ENCODE results near the gene DMD. TPM values are rescaled to one million over a fixed set of nuclear protein-coding genes. Genes with fewer than 3 reads are reported as not detected.

The DMD gene
- polyA plus RNA-seq, 1 donor from 2014 or later = 21.6 TPM

- H3K4me3 ChIP-seq (ENCODE audit: low read length) = no peak overlapping the region
- no peak overlapping the region for H2AFZ ChIP-seq (ENCODE audit: low read depth, low read length)
- H3K9ac ChIP-seq (ENCODE audit: low read length) = no peak overlapping the region
- H3K27ac ChIP-seq (ENCODE audit: low read length) = no peak overlapping the region
- H3K27me3 ChIP-seq (ENCODE audit: insufficient read depth, low read depth, low read length) = no peaks in the 10 kb centered on the region
- no peaks in the 10 kb centered on the region for H3K9me2 ChIP-seq (ENCODE audit: insufficient read depth, low read length)
- peak; percentile 22 for TF ChIP-seq SMC3 (conservative IDR thresholded peaks at IDR 0.05; ENCODE audit: poor library complexity)
- no peak for TF ChIP-seq EZH2 (IDR thresholded peaks at IDR 0.05; ENCODE audit: borderline replicate concordance, insufficient read depth, low read length, poor library complexity, severe bottlenecking)
- peak; percentile 28 for TF ChIP-seq RAD21 (conservative IDR thresholded peaks at IDR 0.05)
- no peaks in the 10 kb centered on the region for H3K36me3 ChIP-seq (ENCODE audit: insufficient read depth, low read length)
- no peaks in the 10 kb centered on the region for H3K9me3 ChIP-seq (ENCODE audit: low read length)
- no peak overlapping the region for H3K4me2 ChIP-seq (ENCODE audit: low read length)
- no peaks in the 10 kb centered on the region for H4K20me1 ChIP-seq (ENCODE audit: insufficient read depth)
- H3K79me2 ChIP-seq (replicated peaks; ENCODE audit: insufficient read depth, low read length) = no peaks in the 10 kb centered on the region
- no peaks in the 10 kb centered on the region for H3F3A ChIP-seq (ENCODE audit: insufficient read depth, low read length, poor library complexity, severe bottlenecking)
Observed at GRCh38 chrX:31293409-31293808, 1917.9 kb downstream of the DMD start.

GRCh38 chrX:31291131-31291530, 1920.2 kb downstream of the DMD start:
- Histone ChIP-seq H3K79me2 (replicated peaks; ENCODE audit: insufficient read depth, low read length) (no peaks in the 10 kb centered on the region), H3K9me3 (ENCODE audit: low read length) (no peaks in the 10 kb centered on the region), H3K4me3 (ENCODE audit: low read length) (no peak overlapping the region), H3K27me3 (ENCODE audit: insufficient read depth, low read depth, low read length) (no peaks in the 10 kb centered on the region), H3K27ac (ENCODE audit: low read length) (no peak overlapping the region), H3K36me3 (ENCODE audit: insufficient read depth, low read length) (no peaks in the 10 kb centered on the region), H4K20me1 (ENCODE audit: insufficient read depth) (no peaks in the 10 kb centered on the region), H2AFZ (ENCODE audit: low read depth, low read length) (no peak overlapping the region), H3K9me2 (ENCODE audit: insufficient read depth, low read length) (no peaks in the 10 kb centered on the region), H3K9ac (ENCODE audit: low read length) (no peak overlapping the region), H3F3A (ENCODE audit: insufficient read depth, low read length, poor library complexity, severe bottlenecking) (no peaks in the 10 kb centered on the region), H3K4me2 (ENCODE audit: low read length) (no peak overlapping the region)
- no peak for TF ChIP-seq EZH2 (IDR thresholded peaks at IDR 0.05; ENCODE audit: borderline replicate concordance, insufficient read depth, low read length, poor library complexity, severe bottlenecking)
- no peak for TF ChIP-seq SMC3 (conservative IDR thresholded peaks at IDR 0.05; ENCODE audit: poor library complexity)
- no peak for TF ChIP-seq REST (IDR thresholded peaks at IDR 0.05; ENCODE audit: borderline replicate concordance)
- no peak for TF ChIP-seq RAD21 (conservative IDR thresholded peaks at IDR 0.05)
- no peak for TF ChIP-seq MXI1 (conservative IDR thresholded peaks at IDR 0.05; ENCODE audit: poor library complexity, severe bottlenecking)
- TF ChIP-seq CTCF (IDR thresholded peaks at IDR 0.05; ENCODE audit: poor library complexity, severe bottlenecking) = no peak
- no peak for TF ChIP-seq EP300 (conservative IDR thresholded peaks at IDR 0.05; ENCODE audit: poor library complexity, severe bottlenecking)
- TF ChIP-seq TAF1 (IDR thresholded peaks at IDR 0.05; ENCODE audit: low read depth) = no peak
- no peak for TF ChIP-seq POLR2AphosphoS5 (IDR thresholded peaks at IDR 0.05)

- no peak overlapping the region for H2AFZ ChIP-seq (ENCODE audit: low read depth, low read length)
- H3K36me3 ChIP-seq (ENCODE audit: insufficient read depth, low read length) = no peaks in the 10 kb centered on the region
- H3K4me2 ChIP-seq (ENCODE audit: low read length) = no peak overlapping the region
- H3K4me3 ChIP-seq (ENCODE audit: low read length) = no peak overlapping the region
- H3K9me3 ChIP-seq (ENCODE audit: low read length) = no peaks in the 10 kb centered on the region
- no peak for TF ChIP-seq POLR2AphosphoS5 (IDR thresholded peaks at IDR 0.05)
- TF ChIP-seq TAF1 (IDR thresholded peaks at IDR 0.05; ENCODE audit: low read depth) = no peak
- TF ChIP-seq CTCF (IDR thresholded peaks at IDR 0.05; ENCODE audit: poor library complexity, severe bottlenecking) = no peak
- no peak for TF ChIP-seq MXI1 (conservative IDR thresholded peaks at IDR 0.05; ENCODE audit: poor library complexity, severe bottlenecking)
- no peak for TF ChIP-seq SMC3 (conservative IDR thresholded peaks at IDR 0.05; ENCODE audit: poor library complexity)
- TF ChIP-seq EP300 (conservative IDR thresholded peaks at IDR 0.05; ENCODE audit: poor library complexity, severe bottlenecking) = no peak
- no peak for TF ChIP-seq EZH2 (IDR thresholded peaks at IDR 0.05; ENCODE audit: borderline replicate concordance, insufficient read depth, low read length, poor library complexity, severe bottlenecking)
- no peak for TF ChIP-seq RAD21 (conservative IDR thresholded peaks at IDR 0.05)
- no peak for TF ChIP-seq REST (IDR thresholded peaks at IDR 0.05; ENCODE audit: borderline replicate concordance)
- H3K9me2 ChIP-seq (ENCODE audit: insufficient read depth, low read length) = no peaks in the 10 kb centered on the region
- no peaks in the 10 kb centered on the region for H3K79me2 ChIP-seq (replicated peaks; ENCODE audit: insufficient read depth, low read length)
- H3K27ac ChIP-seq (ENCODE audit: low read length) = no peak overlapping the region
- H3F3A ChIP-seq (ENCODE audit: insufficient read depth, low read length, poor library complexity, severe bottlenecking) = no peaks in the 10 kb centered on the region
- H3K9ac ChIP-seq (ENCODE audit: low read length) = no peak overlapping the region
- H4K20me1 ChIP-seq (ENCODE audit: insufficient read depth) = no peaks in the 10 kb centered on the region
- H3K27me3 ChIP-seq (ENCODE audit: insufficient read depth, low read depth, low read length) = no peaks in the 10 kb centered on the region
Observed at GRCh38 chrX:31287861-31288260, 1923.5 kb downstream of the DMD start.
